Ishikawa (cell line): ENCODE measurements around the gene DEFB129.

Experiments used
- CEBPB ChIP-seq: IDR thresholded peaks from 2 replicates; pipeline ENCODE4 v1.6.1; 2012
- CREB1 ChIP-seq: IDR thresholded peaks from 2 replicates; pipeline ENCODE4 v1.6.1; 2012; ENCODE audit warnings: low read depth
- EGR1 ChIP-seq: IDR thresholded peaks from 2 replicates; pipeline ENCODE4 v1.6.1; 2012
- EP300 ChIP-seq: IDR thresholded peaks from 2 replicates; pipeline ENCODE4 v1.6.1; 2012; ENCODE audit warnings: borderline replicate concordance
- FOXM1 ChIP-seq: IDR thresholded peaks from 2 replicates; pipeline ENCODE4 v1.6.1; 2012; ENCODE audit warnings: low read depth, borderline replicate concordance
- MAX ChIP-seq: IDR thresholded peaks from 2 replicates; pipeline ENCODE4 v1.6.1; 2012
- NFIC ChIP-seq: IDR thresholded peaks from 2 replicates; pipeline ENCODE4 v1.6.1; 2012
- RAD21 ChIP-seq: IDR thresholded peaks from 2 replicates; pipeline ENCODE4 v1.6.1; 2012; ENCODE audit warnings: low read depth
- REST ChIP-seq: IDR thresholded peaks from 2 replicates; pipeline ENCODE4 v1.6.1; 2012; ENCODE audit warnings: low read depth, mild to moderate bottlenecking
- TAF1 ChIP-seq: IDR thresholded peaks from 2 replicates; pipeline ENCODE4 v1.6.1; 2012; ENCODE audit warnings: low read depth, mild to moderate bottlenecking
- TCF12 ChIP-seq: IDR thresholded peaks from 2 replicates; pipeline ENCODE4 v1.6.1; 2012; ENCODE audit warnings: low read depth
- TEAD4 ChIP-seq: IDR thresholded peaks from 2 replicates; pipeline ENCODE4 v1.6.1; 2012
- USF1 ChIP-seq: IDR thresholded peaks from 2 replicates; pipeline ENCODE4 v1.6.1; 2012
- YY1 ChIP-seq: IDR thresholded peaks from 2 replicates; pipeline ENCODE4 v1.6.1; 2012; ENCODE audit warnings: low read depth
- ZBTB7A ChIP-seq: IDR thresholded peaks from 2 replicates; pipeline ENCODE4 v1.6.1; 2012; ENCODE audit warnings: low read depth

The DEFB129 gene

GRCh38 chr20:237929-238328 is 10.9 kb downstream of the DEFB129 start:
- TF ChIP-seq CREB1, result no peak
- TF ChIP-seq TCF12, result no peak
- TF ChIP-seq RAD21, result no peak
- TF ChIP-seq TAF1, result no peak
- no peak for TF ChIP-seq CEBPB
- TF ChIP-seq EGR1, result no peak
- no peak for TF ChIP-seq ZBTB7A
- TF ChIP-seq YY1, result no peak

- TF ChIP-seq EP300, result no peak
- no peak for TF ChIP-seq MAX
- TF ChIP-seq REST, result no peak
- no peak for TF ChIP-seq CEBPB
These were observed 15.8 kb downstream of the DEFB129 start for GRCh38 chr20:242905-243304.

- TF ChIP-seq ZBTB7A, result no peak
- no peak for TF ChIP-seq EP300
- no peak for TF ChIP-seq TAF1
- no peak for TF ChIP-seq EGR1
- TF ChIP-seq YY1, result no peak
- TF ChIP-seq RAD21, result no peak
- no peak for TF ChIP-seq FOXM1
- no peak for TF ChIP-seq TEAD4
- TF ChIP-seq NFIC, result no peak
- TF ChIP-seq CEBPB, result no peak
- no peak for TF ChIP-seq USF1
- no peak for TF ChIP-seq MAX
- TF ChIP-seq CREB1, result no peak
- no peak for TF ChIP-seq REST
- TF ChIP-seq TCF12, result no peak
These were observed 24.3 kb downstream of the DEFB129 start for GRCh38 chr20:251354-251753.

- TF ChIP-seq CREB1, result no peak
- no peak for TF ChIP-seq EP300
- TF ChIP-seq RAD21, result no peak
- no peak for TF ChIP-seq USF1
- no peak for TF ChIP-seq REST
- no peak for TF ChIP-seq YY1
- TF ChIP-seq FOXM1, result no peak
- no peak for TF ChIP-seq NFIC
- TF ChIP-seq TAF1, result no peak
- TF ChIP-seq TCF12, result no peak
- no peak for TF ChIP-seq CEBPB
- TF ChIP-seq ZBTB7A, result no peak
- TF ChIP-seq EGR1, result no peak
- no peak for TF ChIP-seq TEAD4
- no peak for TF ChIP-seq MAX
These were observed 25.7 kb downstream of the DEFB129 start for GRCh38 chr20:252801-253200.

- TF ChIP-seq YY1 (no peak), CEBPB (no peak)
These were observed 30.4 kb downstream of the DEFB129 start, which contains the start of gene DEFB132 for GRCh38 chr20:257419-257818. DEFB132 (plus strand) TSS chr20:257724; CDS start chr20:257779, 55 bp downstream.
